PFSK-1 (cell line): ENCODE data around the gene SUGP2.

Source experiments
- POLR2AphosphoS5 ChIP-seq: IDR thresholded peaks from 2 replicates; pipeline ENCODE4 v1.6.1; 2012; ENCODE audit warnings: low read depth, mild to moderate bottlenecking, control low read depth, low read length, moderate library complexity
- REST ChIP-seq, 2 experiments: IDR thresholded peaks; 2 replicates each; pipeline versions ENCODE4 v1.6.1 to v1.8.0; 2011 to 2012; ENCODE audit warnings: low read depth in 2 of 2, low read length in 2 of 2, control low read depth in 1 of 2, inconsistent platforms in 1 of 2, mild to moderate bottlenecking in 1 of 2, moderate library complexity in 1 of 2; ENCODE audit not compliant: insufficient read depth in 1 of 2
- SIN3A ChIP-seq: IDR thresholded peaks from 2 replicates; pipeline ENCODE4 v1.6.1; 2012; ENCODE audit warnings: mild to moderate bottlenecking, low read length, moderate library complexity, borderline replicate concordance; ENCODE audit not compliant: insufficient read depth
- TAF1 ChIP-seq: IDR thresholded peaks from 2 replicates; pipeline ENCODE4 v1.6.1; 2012; ENCODE audit warnings: low read length, control low read depth, borderline replicate concordance; ENCODE audit not compliant: insufficient read depth

- TF ChIP-seq POLR2AphosphoS5 (no peak), REST (IDR thresholded peaks at IDR 0.05; ENCODE audit: insufficient read depth in 1 of 2, low read depth in 2 of 2, low read length in 2 of 2) (no peak), TAF1 (no peak), SIN3A (no peak)
Measured at GRCh38 chr19:19049406-19049805, 16.1 kb upstream of the SUGP2 start.
